Measurements from ENCODE around the gene ARID5B. TPM values are rescaled to one million over a fixed set of nuclear protein-coding genes. Genes with fewer than 3 reads are reported as not detected.

ARID5B gene
- polyA plus RNA-seq, 1 donor from 2014 or later = 2.1 TPM

- H3K27ac ChIP-seq (ENCODE audit: low read length) = no peak overlapping the region
- H3F3A ChIP-seq (ENCODE audit: insufficient read depth, low read length, poor library complexity, severe bottlenecking) = no peaks in the 10 kb centered on the region
- no peak overlapping the region for H2AFZ ChIP-seq (ENCODE audit: low read depth, low read length)
- H3K27me3 ChIP-seq (ENCODE audit: insufficient read depth, low read depth, low read length) = no peaks in the 10 kb centered on the region
- TF ChIP-seq, protein P1, sequence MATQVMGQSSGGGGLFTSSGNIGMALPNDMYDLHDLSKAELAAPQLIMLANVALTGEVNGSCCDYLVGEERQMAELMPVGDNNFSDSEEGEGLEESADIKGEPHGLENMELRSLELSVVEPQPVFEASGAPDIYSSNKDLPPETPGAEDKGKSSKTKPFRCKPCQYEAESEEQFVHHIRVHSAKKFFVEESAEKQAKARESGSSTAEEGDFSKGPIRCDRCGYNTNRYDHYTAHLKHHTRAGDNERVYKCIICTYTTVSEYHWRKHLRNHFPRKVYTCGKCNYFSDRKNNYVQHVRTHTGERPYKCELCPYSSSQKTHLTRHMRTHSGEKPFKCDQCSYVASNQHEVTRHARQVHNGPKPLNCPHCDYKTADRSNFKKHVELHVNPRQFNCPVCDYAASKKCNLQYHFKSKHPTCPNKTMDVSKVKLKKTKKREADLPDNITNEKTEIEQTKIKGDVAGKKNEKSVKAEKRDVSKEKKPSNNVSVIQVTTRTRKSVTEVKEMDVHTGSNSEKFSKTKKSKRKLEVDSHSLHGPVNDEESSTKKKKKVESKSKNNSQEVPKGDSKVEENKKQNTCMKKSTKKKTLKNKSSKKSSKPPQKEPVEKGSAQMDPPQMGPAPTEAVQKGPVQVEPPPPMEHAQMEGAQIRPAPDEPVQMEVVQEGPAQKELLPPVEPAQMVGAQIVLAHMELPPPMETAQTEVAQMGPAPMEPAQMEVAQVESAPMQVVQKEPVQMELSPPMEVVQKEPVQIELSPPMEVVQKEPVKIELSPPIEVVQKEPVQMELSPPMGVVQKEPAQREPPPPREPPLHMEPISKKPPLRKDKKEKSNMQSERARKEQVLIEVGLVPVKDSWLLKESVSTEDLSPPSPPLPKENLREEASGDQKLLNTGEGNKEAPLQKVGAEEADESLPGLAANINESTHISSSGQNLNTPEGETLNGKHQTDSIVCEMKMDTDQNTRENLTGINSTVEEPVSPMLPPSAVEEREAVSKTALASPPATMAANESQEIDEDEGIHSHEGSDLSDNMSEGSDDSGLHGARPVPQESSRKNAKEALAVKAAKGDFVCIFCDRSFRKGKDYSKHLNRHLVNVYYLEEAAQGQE (IDR thresholded peaks at IDR 0.05; ENCODE audit: borderline replicate concordance) = no peak
- TF ChIP-seq TAF1 (IDR thresholded peaks at IDR 0.05; ENCODE audit: low read depth) (no peak), RAD21 (conservative IDR thresholded peaks at IDR 0.05) (no peak), EZH2 (IDR thresholded peaks at IDR 0.05; ENCODE audit: borderline replicate concordance, insufficient read depth, low read length, poor library complexity, severe bottlenecking) (no peak), MXI1 (conservative IDR thresholded peaks at IDR 0.05; ENCODE audit: poor library complexity, severe bottlenecking) (no peak), SMC3 (conservative IDR thresholded peaks at IDR 0.05; ENCODE audit: poor library complexity) (no peak), POLR2AphosphoS5 (IDR thresholded peaks at IDR 0.05) (no peak), EP300 (conservative IDR thresholded peaks at IDR 0.05; ENCODE audit: poor library complexity, severe bottlenecking) (no peak)
- TF ChIP-seq, protein P2, sequence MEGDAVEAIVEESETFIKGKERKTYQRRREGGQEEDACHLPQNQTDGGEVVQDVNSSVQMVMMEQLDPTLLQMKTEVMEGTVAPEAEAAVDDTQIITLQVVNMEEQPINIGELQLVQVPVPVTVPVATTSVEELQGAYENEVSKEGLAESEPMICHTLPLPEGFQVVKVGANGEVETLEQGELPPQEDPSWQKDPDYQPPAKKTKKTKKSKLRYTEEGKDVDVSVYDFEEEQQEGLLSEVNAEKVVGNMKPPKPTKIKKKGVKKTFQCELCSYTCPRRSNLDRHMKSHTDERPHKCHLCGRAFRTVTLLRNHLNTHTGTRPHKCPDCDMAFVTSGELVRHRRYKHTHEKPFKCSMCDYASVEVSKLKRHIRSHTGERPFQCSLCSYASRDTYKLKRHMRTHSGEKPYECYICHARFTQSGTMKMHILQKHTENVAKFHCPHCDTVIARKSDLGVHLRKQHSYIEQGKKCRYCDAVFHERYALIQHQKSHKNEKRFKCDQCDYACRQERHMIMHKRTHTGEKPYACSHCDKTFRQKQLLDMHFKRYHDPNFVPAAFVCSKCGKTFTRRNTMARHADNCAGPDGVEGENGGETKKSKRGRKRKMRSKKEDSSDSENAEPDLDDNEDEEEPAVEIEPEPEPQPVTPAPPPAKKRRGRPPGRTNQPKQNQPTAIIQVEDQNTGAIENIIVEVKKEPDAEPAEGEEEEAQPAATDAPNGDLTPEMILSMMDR (IDR thresholded peaks at IDR 0.05; ENCODE audit: poor library complexity, severe bottlenecking) = no peak
- H3K4me3 ChIP-seq (ENCODE audit: low read length) = no peak overlapping the region
- no peaks in the 10 kb centered on the region for H4K20me1 ChIP-seq (ENCODE audit: insufficient read depth)
- no peaks in the 10 kb centered on the region for H3K79me2 ChIP-seq (replicated peaks; ENCODE audit: insufficient read depth, low read length)
- H3K9me3 ChIP-seq (ENCODE audit: low read length) = peaks cover 3% of the 10 kb centered on the region
- H3K36me3 ChIP-seq (ENCODE audit: insufficient read depth, low read length) = no peaks in the 10 kb centered on the region
- no peak overlapping the region for H3K9ac ChIP-seq (ENCODE audit: low read length)
- no peaks in the 10 kb centered on the region for H3K9me2 ChIP-seq (ENCODE audit: insufficient read depth, low read length)
- H3K4me2 ChIP-seq (ENCODE audit: low read length) = no peak overlapping the region
Measured at GRCh38 chr10:62021978-62022802, 120.7 kb downstream of the ARID5B start.

DNA sequence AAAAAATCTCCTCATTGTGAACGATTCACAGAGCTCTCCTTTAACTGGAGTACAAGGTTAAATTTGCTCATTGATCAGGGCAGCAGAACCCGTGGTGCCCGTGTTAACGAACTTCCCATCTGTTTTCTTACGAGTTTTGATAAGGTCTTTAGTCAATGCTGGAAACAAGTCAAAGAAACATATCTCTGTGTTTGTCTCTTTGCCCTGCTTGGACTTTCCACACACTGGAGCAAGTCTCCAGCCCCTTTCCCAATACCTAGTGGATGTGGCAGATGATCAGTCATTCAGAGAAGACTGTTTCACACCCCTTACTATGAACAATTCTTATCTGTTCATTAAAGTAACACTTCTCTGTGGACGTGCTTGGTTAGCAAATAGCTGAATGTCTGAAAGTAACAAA, 121.3 kb downstream of the ARID5B start:
- Histone ChIP-seq H3K27me3 (ENCODE audit: insufficient read depth, low read depth, low read length) (no peaks in the 10 kb centered on the region), H3K9me2 (ENCODE audit: insufficient read depth, low read length) (no peaks in the 10 kb centered on the region), H4K20me1 (ENCODE audit: insufficient read depth) (no peaks in the 10 kb centered on the region), H3K27ac (ENCODE audit: low read length) (no peak overlapping the region), H3K79me2 (replicated peaks; ENCODE audit: insufficient read depth, low read length) (no peaks in the 10 kb centered on the region), H3K36me3 (ENCODE audit: insufficient read depth, low read length) (no peaks in the 10 kb centered on the region), H3K4me3 (ENCODE audit: low read length) (no peak overlapping the region), H3K9me3 (ENCODE audit: low read length) (peaks cover 3% of the 10 kb centered on the region), H3K9ac (ENCODE audit: low read length) (no peak overlapping the region), H2AFZ (ENCODE audit: low read depth, low read length) (no peak overlapping the region), H3F3A (ENCODE audit: insufficient read depth, low read length, poor library complexity, severe bottlenecking) (no peaks in the 10 kb centered on the region), H3K4me2 (ENCODE audit: low read length) (no peak overlapping the region)
- TF ChIP-seq TAF1 (IDR thresholded peaks at IDR 0.05; ENCODE audit: low read depth) (no peak), POLR2AphosphoS5 (IDR thresholded peaks at IDR 0.05) (no peak), EZH2 (IDR thresholded peaks at IDR 0.05; ENCODE audit: borderline replicate concordance, insufficient read depth, low read length, poor library complexity, severe bottlenecking) (no peak), SMC3 (conservative IDR thresholded peaks at IDR 0.05; ENCODE audit: poor library complexity) (no peak), EP300 (conservative IDR thresholded peaks at IDR 0.05; ENCODE audit: poor library complexity, severe bottlenecking) (no peak), RAD21 (conservative IDR thresholded peaks at IDR 0.05) (no peak), MXI1 (conservative IDR thresholded peaks at IDR 0.05; ENCODE audit: poor library complexity, severe bottlenecking) (no peak)
- TF ChIP-seq, protein P2 (IDR thresholded peaks at IDR 0.05; ENCODE audit: poor library complexity, severe bottlenecking) = no peak
- TF ChIP-seq, protein P1 (IDR thresholded peaks at IDR 0.05; ENCODE audit: borderline replicate concordance) = no peak

All from neural cell (in vitro differentiated cells).